NCI-H510A (cell line): ENCODE results near the gene CHRND.

Source experiments
- DNase-seq: peaks from one replicate; lab custom pipeline; 2025; lab: John Stamatoyannopoulos, UW

Gene CHRND

DNA sequence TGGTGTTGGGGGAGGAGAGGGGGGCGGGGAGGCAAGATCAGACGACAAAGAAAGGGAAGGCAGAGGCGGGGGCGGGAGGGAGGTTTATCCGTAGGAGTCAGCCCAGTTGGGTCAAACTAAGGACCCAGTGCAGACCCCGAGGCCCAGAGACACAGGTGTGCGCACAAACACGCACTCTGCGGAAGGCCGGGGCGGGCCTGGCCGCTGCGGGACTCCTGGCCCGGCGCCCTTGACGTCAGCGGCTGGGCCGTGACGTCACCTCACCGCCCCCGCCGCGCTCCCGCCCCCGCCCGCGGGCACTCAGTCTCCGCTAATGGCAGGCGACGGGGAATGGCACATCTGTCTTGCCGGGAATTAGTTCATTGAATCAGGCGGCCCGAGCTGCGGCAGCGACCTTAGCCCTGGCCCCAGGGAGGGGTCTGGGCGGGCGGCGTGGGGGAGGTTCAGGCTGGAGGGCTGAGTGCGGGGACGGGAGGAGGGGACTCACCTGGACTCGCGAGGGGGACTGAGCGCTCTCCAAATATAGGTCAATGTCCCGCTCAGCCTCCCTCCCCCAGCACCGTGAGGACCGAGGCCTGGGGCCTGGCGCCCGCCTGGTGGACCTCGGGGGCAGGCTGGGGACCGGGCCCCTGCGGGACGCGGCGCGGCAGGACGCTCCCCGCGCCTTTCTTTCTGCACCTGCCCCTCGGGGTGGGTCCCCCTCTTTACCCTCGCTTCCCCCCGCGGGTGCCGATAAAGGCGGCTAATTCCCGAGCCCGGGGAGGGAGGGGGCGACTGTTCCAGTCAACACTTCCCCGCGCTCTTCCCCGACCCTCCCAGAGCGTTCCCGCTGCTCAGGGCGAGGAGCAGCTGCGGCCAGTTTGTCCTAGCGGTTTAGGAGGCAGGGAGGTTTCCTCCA lies 22.8 kb upstream of the CHRND start:
- peak; percentile 45 for DNase-seq

DNA sequence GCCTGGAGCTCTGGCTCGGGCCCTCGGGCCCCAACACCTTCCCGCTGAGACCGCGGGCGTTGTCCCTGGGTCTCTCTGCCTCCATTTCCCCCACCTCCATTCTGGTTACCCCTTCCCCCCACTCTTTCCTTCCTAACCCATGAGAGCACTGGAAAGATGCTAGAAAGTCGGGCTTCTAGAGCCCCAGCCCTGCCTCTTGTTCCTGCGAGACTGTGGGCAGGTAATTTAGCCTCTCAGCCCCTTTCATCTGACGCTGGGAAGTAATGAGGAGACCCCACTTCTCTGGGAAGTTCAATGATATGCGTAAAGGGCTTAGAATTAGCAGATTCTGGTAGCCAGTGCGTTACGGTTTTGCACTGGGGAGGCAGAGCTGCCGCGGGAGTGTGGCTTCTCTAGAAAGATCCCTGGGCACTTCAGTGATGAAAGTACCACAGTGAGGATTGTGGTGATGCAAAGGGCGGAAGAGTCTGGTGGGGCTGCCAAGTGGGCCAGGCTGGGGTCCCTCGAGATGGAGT lies 22.1 kb upstream of the CHRND start:
- DNase-seq: no peak

DNA sequence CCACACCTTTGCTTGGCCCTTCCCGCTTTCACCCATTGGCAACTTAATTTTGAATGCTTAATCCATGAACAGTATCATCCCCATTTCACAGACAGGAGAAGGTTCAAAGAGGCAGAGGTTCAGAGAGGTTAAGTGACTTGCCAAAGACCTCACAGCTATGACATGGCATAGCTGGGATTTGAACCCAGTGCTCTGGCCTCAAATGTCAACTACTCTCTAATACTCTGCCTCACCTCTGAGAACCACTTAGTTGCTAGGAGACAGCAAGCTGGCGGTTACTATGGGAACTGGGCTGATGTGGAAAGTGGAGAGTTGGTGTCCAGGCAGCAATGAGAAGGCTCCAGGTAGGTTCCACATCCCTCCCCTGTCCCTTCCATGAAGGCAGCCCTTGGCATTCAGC lies 21.5 kb upstream of the CHRND start:
- peak; percentile 54 for DNase-seq

DNA sequence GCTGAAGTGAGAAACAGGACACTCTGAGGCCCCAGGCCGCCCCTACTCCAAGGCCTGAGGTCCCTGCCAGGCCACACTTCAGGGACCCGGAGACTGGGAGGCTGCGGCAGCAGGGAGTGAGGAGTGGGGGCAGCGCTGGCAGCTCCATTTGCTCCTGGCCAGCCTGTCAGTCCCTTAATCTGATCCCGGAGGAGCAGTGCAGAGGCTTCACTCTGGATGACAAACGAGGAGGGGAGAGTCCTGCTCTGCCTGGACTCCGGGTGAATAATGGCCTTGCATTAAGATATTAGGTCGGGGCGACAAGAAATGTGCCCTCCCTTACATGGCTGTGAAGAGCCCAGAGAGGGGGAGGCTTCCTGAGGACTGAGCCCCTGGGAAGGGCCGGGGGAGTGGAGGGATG lies 20.1 kb upstream of the CHRND start:
- DNase-seq: no peak

DNA sequence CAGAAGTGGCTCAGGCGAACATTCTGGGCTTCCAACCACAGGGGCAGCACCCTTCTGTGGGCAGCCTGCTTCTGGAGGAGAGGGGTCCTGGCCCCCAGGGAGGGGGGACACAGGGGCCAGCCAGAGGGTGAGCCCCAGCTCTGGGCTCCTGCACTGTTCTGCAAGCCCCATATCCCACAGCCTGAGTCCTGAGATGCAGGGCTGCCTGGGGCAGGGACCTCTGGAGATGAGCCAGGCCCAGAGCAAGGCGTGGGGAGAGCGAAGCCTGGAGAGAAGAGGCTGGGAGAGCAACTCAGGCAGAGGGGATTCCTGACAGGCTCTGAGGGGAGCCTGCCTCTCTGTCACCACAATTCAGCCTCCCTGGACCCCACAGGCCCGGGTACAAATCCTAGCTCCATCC lies 19.3 kb upstream of the CHRND start:
- no peak for DNase-seq

DNA sequence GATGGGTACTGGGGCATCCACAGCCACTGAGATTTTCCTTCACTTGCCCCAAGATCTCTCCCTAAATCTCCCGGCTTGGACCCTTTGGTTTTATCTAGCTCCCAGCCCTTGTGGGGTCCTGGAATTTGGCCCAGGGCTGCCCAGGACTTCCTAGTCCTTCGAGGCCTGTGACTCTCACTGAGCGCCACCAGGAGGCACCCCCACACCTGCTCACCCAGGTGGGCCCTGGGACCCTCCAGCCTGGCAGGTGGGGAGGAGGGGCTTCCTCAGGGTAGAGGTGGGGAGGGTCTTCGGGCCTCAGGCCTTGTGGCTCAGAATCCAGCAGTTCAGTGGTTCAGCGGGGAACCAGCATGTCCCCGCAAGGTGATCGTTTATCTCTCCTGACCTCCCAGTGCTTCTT lies 17.7 kb upstream of the CHRND start:
- no peak for DNase-seq

DNA sequence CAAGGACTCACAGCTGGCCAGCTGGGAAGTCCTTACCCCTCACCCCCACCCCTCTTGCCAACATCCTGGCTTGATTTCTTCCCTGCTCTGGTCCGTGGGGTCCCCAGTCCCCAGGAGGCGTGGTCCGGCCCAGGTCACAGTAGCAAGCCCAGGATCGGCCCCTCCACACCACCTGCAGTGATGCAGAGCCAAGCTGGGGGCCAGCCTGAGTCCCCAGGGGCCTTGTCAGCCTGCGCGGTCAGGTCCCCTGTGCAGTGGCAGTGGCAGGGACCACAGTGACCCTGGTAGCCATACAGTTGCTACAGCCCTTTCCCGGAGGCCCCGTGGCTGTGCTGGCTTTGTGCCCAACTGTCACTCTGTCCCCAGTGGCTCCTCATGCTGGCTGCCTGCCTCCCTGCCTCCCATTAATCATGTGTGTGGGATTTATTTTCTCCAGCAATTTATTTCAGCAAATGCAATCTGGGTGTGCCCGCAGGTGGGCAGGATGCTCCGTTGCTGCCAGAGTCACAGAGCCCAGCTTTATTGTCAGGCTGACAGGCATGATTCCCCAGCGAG lies 14.5 kb upstream of the CHRND start:
- DNase-seq: no peak

DNA sequence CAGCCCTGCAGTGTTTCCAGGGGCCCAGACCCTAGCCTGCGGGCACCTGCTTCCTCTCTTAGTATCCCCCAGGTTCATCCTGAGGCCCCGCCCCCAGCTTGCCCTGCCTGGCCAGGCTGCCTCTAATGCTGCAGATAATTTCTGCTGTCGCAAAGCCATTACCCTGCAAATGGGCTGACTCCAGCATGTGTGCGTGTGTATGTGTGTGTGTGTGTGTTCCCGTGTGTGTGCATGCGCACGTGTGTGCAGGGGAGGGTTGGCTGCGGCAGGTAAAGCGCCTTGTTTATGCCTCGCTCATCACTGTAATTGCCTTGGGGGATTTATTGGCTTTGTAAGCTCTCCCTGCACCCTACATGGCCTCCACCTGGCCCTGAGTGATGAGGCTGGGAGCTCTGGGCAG lies 13.4 kb upstream of the CHRND start:
- DNase-seq: no peak

DNA sequence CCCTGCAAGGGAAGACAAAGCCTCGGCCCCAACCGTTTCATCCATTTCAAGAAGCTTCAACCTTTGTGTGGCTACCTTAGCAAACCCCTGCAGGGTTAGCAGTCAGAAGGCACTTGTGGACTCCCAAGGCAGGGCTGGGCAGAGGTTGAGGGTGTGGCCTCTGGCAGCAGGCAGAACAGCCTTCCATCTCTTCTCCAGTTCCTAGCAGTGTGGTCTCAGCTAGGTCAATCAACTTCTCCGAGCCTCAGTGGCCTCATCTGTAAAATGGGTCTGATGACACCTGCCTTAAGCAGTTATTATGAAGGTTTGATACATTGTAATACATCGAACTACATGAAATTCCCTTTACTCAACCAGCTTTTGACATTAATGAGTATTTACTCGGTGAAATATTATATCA lies 12.6 kb upstream of the CHRND start:
- no peak for DNase-seq

DNA sequence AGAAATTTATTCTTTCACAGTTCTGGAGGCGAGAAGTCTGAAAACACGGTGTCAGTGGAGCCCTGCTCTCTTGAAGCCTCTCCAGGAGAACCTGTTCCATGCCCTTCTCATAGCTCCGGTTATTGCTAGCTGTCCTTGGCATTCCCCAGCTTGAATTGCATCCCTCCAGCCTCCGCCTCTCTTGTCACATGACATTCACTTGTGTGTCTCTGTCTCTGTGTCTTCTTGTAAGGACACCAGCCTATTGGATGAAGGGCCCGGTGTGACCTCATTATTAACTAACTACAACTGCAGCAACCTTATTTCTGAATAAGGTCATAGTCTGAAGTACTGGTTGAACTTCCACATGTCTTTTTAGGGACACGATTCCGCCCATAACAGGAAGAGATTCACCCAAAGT lies 10.3 kb upstream of the CHRND start:
- no peak for DNase-seq

DNA sequence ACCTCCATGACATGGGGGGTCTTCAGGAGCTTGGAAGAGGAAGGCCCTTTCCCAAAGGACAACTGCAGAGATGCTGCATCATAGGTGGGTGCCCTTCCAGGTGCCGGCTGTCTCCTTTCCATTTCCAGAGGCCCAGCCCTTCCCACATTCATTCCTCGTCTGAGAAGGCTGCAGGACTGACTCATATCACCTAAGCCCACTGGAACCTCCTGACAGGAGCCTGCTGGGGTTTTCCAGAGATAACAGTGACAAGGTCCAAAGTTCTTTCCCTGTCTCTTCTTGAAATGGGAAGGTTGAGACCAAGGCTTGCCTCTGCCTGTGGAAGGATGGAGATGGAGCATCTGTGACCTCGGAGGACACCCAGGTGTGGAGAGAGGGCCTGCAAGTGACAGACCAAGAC lies 9.4 kb upstream of the CHRND start:
- DNase-seq: no peak

DNA sequence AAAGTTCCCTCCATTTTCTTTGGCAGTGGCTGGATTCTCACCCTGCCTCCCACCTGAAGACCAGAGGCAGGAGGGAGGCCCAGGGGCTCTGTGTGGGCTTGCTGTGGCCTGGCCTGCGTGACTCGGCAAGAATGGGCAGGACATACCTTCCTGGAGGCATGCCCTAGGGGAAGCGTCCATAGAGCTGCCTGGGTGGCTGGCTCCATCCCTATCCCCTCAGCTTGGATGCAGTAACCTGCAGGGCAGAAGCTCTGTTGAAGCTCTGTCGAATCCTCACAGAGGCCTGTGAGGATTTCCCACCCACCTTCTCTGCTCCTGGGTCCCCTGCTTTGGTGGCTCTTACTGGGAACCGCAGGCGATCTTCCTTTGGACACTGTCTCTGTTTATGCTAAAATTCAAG lies 7.1 kb upstream of the CHRND start:
- no peak for DNase-seq

DNA sequence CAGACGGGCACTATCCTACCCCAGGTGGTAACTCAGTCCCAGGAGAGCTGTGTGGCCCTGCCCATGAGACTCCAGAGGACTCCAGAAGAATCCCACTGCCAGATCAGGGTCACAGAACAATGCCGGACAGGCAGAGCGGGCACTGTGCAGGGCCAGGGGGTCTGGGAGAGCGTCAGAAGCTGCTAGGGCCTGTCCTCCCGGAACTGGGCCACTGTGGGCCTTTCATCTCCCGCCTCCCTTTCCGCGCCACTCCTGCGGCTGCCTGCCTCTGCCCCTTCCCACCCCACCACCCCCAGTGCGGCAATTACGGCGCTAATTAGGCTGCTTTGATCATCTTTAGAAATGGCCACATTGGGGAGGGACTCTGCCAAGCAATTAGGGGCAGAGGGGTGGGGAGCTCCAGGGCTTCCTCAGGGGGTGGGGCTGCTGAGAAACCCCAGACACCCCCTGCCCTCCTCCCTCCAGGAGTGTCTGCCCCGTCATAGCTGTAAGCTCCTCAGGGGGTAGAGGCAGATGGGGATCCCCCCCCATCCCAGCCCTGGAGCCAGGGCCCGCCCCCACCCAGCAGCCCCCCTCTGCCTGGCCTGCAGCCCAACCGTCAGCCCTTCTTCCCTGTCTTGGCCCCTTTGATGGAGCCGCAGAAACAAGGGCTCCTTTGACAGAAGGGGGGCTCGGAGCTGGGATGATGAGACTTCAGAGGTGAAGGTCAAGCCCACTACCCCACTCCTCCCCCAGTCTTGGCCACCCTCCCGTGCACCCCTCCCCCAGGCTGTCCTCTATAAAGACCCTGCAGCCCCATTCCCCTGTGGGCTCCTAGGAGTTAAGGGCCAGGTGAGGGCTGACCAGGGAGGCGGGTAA lies 6.2 kb upstream of the CHRND start, which contains the start of gene PRSS56:
PRSS56 (plus strand) TSS at position 808 of the 858 bp plus-strand sequence. CDS start 211 bp downstream, outside the sequence.
- DNase-seq: no peak

DNA sequence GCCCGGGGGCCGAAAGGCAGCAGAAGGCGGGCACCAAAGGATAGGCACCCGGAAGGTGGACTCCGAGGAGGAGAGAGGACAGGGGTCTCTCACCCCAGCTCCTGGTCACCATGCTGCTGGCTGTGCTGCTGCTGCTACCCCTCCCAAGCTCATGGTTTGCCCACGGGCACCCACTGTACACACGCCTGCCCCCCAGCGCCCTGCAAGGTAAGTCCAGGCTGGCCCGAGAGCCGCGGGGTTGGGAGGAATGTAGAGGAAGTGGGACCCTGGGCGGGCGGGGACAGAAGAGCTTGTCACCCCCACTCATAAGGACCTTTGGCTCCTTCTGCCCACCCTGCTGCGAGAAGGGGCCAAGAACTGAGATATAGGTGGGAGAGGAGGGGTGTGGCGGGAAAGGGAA lies 5.5 kb upstream of the CHRND start:
- no peak for DNase-seq

DNA sequence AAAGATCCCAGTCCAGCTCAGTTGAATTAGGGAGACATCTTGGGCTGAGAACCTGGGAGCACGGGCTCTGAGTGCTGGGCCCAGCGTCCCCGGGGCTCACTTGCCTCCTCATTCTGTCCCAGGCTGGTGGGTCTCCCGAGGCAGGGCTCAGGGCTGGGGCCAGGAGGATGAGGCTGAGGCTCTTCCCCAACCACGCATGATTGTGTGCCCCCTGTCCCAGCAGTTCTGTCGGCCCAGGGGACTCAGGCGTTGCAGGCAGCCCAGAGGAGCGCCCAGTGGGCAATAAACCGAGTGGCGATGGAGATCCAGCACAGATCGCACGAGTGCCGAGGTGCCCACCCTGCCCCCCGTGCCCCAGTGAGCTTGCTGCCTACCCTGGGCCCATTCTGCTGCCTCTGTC lies 4.9 kb upstream of the CHRND start:
- DNase-seq: no peak

DNA sequence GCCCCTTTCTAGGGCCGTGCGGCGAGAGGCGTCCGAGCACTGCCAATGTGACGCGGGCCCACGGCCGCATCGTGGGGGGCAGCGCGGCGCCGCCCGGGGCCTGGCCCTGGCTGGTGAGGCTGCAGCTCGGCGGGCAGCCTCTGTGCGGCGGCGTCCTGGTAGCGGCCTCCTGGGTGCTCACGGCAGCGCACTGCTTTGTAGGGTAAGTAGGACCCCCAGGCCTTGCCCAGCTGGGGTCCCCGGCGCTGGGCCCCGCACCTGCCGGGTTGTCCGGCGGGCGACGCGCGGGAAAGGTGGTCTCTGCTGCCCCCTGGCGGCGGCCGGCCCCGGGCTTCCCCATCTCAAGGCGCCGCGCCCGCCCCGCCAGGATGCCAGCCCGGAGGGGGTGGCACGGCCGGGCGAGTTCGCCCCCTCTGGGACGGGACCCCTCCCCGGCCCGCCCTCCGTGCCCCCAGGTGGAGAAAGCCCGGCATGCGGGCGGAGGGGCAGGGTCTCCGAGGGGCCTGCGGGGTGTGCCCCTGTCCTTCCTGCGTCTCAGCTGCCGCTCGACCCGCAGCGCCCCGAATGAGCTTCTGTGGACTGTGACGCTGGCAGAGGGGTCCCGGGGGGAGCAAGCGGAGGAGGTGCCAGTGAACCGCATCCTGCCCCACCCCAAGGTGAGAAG lies 3.9 kb upstream of the CHRND start:
- DNase-seq: no peak

DNA sequence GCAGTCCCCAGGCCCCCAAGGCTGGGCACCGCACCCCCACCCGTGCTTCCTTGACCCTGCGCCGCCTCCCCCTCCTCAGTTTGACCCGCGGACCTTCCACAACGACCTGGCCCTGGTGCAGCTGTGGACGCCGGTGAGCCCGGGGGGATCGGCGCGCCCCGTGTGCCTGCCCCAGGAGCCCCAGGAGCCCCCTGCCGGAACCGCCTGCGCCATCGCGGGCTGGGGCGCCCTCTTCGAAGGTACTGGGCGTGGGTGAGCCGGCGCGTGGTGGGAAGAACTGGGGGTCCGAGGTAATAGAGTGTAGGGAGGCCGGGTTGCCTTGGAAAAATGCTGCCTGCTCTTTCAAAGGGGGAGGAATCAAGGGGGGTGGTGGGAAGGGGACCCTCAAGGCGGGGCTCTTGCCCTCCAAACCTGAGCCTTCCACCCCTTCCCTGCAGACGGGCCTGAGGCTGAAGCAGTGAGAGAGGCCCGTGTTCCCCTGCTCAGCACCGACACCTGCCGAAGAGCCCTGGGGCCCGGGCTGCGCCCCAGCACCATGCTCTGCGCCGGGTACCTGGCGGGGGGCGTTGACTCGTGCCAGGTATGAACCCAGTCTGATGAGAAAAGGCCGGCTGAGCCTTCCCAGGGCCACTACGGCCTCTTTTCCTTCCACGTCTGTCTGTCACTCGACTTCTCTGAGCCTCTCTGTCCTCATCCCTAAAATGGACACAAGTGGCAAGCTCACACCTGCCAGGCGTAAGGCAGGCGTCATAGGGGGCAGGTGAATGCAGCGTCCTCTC lies 3.1 kb upstream of the CHRND start:
- no peak for DNase-seq

DNA sequence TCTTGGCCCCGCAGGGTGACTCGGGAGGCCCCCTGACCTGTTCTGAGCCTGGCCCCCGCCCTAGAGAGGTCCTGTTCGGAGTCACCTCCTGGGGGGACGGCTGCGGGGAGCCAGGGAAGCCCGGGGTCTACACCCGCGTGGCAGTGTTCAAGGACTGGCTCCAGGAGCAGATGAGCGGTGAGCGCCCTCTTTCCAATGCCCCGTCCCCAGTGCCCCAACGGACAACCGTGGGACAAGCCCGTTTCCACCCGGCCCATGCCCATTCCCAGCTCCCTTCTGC lies 2.6 kb upstream of the CHRND start:
- DNase-seq: no peak

DNA sequence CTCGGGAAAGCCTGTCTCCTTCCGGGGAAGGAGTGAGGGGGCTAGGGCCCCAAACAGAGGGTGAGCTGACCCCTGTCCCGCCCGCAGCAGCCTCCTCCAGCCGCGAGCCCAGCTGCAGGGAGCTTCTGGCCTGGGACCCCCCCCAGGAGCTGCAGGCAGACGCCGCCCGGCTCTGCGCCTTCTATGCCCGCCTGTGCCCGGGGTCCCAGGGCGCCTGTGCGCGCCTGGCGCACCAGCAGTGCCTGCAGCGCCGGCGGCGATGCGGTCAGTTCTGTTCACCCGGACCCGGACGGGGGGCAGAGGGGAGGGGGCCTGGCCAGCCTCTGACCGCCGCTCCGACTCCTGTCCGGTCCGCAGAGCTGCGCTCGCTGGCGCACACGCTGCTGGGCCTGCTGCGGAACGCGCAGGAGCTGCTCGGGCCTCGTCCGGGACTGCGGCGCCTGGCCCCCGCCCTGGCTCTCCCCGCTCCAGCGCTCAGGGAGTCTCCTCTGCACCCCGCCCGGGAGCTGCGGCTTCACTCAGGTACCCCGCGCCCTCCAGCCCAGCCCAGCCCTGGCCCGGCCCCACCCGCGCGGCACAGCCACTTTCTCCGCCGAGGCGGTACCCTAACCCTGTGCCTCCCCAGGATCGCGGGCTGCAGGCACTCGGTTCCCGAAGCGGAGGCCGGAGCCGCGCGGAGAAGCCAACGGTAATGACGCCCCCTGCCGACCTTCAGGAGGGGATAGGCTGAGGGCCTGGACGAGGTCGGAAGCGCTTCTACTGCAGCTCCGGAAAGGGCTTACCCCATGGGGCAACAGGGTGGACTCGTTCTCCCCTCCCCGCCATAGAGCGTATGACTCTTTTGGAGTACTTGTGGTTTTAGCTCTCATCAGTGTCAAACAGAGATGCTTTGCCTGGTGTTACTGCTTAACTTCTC lies 2.0 kb upstream of the CHRND start:
- peak; percentile 67 for DNase-seq

DNA sequence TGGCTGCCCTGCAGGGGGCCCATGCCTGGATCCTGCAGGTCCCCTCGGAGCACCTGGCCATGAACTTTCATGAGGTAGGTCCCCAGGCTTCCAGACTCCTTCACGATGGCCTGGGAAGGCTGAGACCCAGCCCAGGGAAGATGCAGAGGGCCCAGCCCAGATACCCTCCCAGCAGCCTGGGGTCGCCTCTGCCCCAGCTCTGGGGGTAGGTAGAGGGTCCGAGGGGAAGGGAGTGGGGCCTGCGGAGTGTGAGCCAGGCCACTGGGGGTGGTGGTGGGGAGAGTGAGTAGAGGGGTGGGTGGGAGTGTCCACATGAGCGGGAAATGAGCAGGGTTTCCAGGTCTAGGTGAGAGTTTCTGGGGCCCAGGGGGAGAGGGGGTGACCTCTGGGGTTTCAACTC lies 1.2 kb upstream of the CHRND start:
- no peak for DNase-seq
